PFSK-1 (cell line): ENCODE results near the gene UACA.

Experiments used
- FOXP2 ChIP-seq: optimal IDR thresholded peaks from 2 replicates; pipeline ENCODE3; 2011; ENCODE audit warnings: borderline replicate concordance, control low read depth, inconsistent platforms; ENCODE audit not compliant: insufficient read depth; ENCODE audit errors: extremely low read length, extremely low read depth
- POLR2AphosphoS5 ChIP-seq: IDR thresholded peaks from 2 replicates; pipeline ENCODE4 v1.6.1; 2012; ENCODE audit warnings: low read depth, mild to moderate bottlenecking, control low read depth, low read length, moderate library complexity
- REST ChIP-seq, 2 experiments: IDR thresholded peaks; 2 replicates each; pipeline versions ENCODE4 v1.6.1 to v1.8.0; 2011 to 2012; ENCODE audit warnings: low read depth in 2 of 2, low read length in 2 of 2, control low read depth in 1 of 2, inconsistent platforms in 1 of 2, mild to moderate bottlenecking in 1 of 2, moderate library complexity in 1 of 2; ENCODE audit not compliant: insufficient read depth in 1 of 2
- SIN3A ChIP-seq: IDR thresholded peaks from 2 replicates; pipeline ENCODE4 v1.6.1; 2012; ENCODE audit warnings: mild to moderate bottlenecking, low read length, moderate library complexity, borderline replicate concordance; ENCODE audit not compliant: insufficient read depth
- TAF1 ChIP-seq: IDR thresholded peaks from 2 replicates; pipeline ENCODE4 v1.6.1; 2012; ENCODE audit warnings: low read length, control low read depth, borderline replicate concordance; ENCODE audit not compliant: insufficient read depth

Gene UACA

GRCh38 chr15:70806992-70807712 lies 43.8 kb upstream of the UACA start:
- TF ChIP-seq SIN3A (no peak), POLR2AphosphoS5 (no peak), FOXP2 (no peak), REST (IDR thresholded peaks at IDR 0.05; ENCODE audit: insufficient read depth in 1 of 2, low read depth in 2 of 2, low read length in 2 of 2) (no peak), TAF1 (no peak)

GRCh38 chr15:70802629-70803028 lies 39.3 kb upstream of the UACA start:
- no peak for TF ChIP-seq SIN3A
- no peak for TF ChIP-seq FOXP2
- TF ChIP-seq POLR2AphosphoS5 = no peak
- TF ChIP-seq TAF1 = no peak
- no peak for TF ChIP-seq REST (IDR thresholded peaks at IDR 0.05; ENCODE audit: insufficient read depth in 1 of 2, low read depth in 2 of 2, low read length in 2 of 2)

- TF ChIP-seq REST (IDR thresholded peaks at IDR 0.05; ENCODE audit: insufficient read depth in 1 of 2, low read depth in 2 of 2, low read length in 2 of 2) = no peak
- TF ChIP-seq SIN3A = no peak
- no peak for TF ChIP-seq TAF1
- no peak for TF ChIP-seq POLR2AphosphoS5
- TF ChIP-seq FOXP2 = no peak
Observed at GRCh38 chr15:70801109-70801508, 37.8 kb upstream of the UACA start.

- TF ChIP-seq TAF1 (no peak), SIN3A (no peak), POLR2AphosphoS5 (no peak), REST (IDR thresholded peaks at IDR 0.05; ENCODE audit: insufficient read depth in 1 of 2, low read depth in 2 of 2, low read length in 2 of 2) (no peak), FOXP2 (no peak)
Observed at GRCh38 chr15:70799667-70800450, 36.5 kb upstream of the UACA start.
